T-cell (primary cell): ENCODE measurements around the gene CCDC127. TPM values are rescaled to one million over a fixed set of nuclear protein-coding genes. Genes with fewer than 3 reads are reported as not detected.

Experiments
- ATAC-seq, 4 experiments: fragments of 200-7000 bp in 3 of 4; fragments of 150-1000 bp in 1 of 4; cut with Tn5 transposase; replicated peaks in 1 of 4; 1 replicate in 3 of 4; 2 replicates in 1 of 4; pipeline ENCODE4 v1.10.0; 2021; ENCODE audit warnings: moderate library complexity in 3 of 4, mild to moderate bottlenecking in 2 of 4, moderate number of reproducible peaks in 1 of 4
- CTCF ChIA-PET, 2 donors: fragments of 300-600 bp; sonication (Branson Sonifier 250); formaldehyde crosslinking; loops; one replicate each; lab custom pipeline; 2022; ENCODE audit warnings: antibody characterized with exemption in 2 of 2; lab: Charles Lee
- POLR2A ChIA-PET, 2 donors: fragments of 300-600 bp; sonication (Branson Sonifier 250); formaldehyde crosslinking; loops; one replicate each; lab custom pipeline; 2022; ENCODE audit warnings: antibody characterized with exemption in 2 of 2; lab: Charles Lee
- DNase-seq, 35 experiments: peaks; one replicate each; pipeline versions ENCODE4 v3.0.0 to v3.0.0-alpha.2; 2013 to 2023
- H3K27ac ChIP-seq: one replicate; pipeline ENCODE4 v1.5.1; 2013; ENCODE audit warnings: low read length
- H3K27me3 ChIP-seq, 2 experiments: replicated peaks in 1 of 2; 1 replicate in 1 of 2; 2 replicates in 1 of 2; pipeline versions ENCODE4 v1.6.1 to v1.7.0; 2013; ENCODE audit warnings: low read length in 1 of 2, mixed read lengths in 1 of 2; ENCODE audit not compliant: control insufficient read depth in 2 of 2, insufficient read depth in 2 of 2; ENCODE audit errors: extremely low read depth in 1 of 2
- H3K36me3 ChIP-seq, 2 donors: 1 replicate in 1 of 2; 2 replicates in 1 of 2; pipeline versions ENCODE4 v1.6.1 to v1.7.0; 2013; ENCODE audit warnings: low read length in 1 of 2; ENCODE audit not compliant: control insufficient read depth in 2 of 2, insufficient read depth in 1 of 2; ENCODE audit errors: extremely low read depth in 1 of 2
- H3K4me1 ChIP-seq, 2 experiments: 1 replicate in 1 of 2; 2 replicates in 1 of 2; pipeline versions ENCODE4 v1.6.1 to v1.7.0; 2013; ENCODE audit warnings: low read length in 2 of 2, mixed read lengths in 1 of 2; ENCODE audit not compliant: insufficient read depth in 2 of 2, control insufficient read depth in 1 of 2; ENCODE audit errors: extremely low read depth in 1 of 2
- H3K4me3 ChIP-seq, 2 donors: 1 replicate in 1 of 2; 2 replicates in 1 of 2; pipeline versions ENCODE4 v1.5.1 to v1.7.0; 2013; ENCODE audit warnings: mild to moderate bottlenecking in 2 of 2, low read length in 1 of 2, moderate library complexity in 1 of 2; ENCODE audit not compliant: control insufficient read depth in 1 of 2; ENCODE audit errors: extremely low read depth in 1 of 2
- H3K9me3 ChIP-seq: 2 replicates; pipeline ENCODE4 v1.7.0; 2013
- H3K27ac Mint-ChIP-seq, 2 donors: one replicate each; pipeline ENCODE4 v1.8.0; 2020 to 2021; ENCODE audit warnings: mild to moderate bottlenecking in 2 of 2, mixed read lengths in 2 of 2
- H3K27me3 Mint-ChIP-seq, 2 donors: one replicate each; pipeline ENCODE4 v1.8.0; 2021 to 2022; ENCODE audit warnings: mixed read lengths in 2 of 2
- H3K36me3 Mint-ChIP-seq: one replicate; pipeline ENCODE4 v1.8.0; 2021; ENCODE audit warnings: mixed read lengths
- H3K4me1 Mint-ChIP-seq, 3 donors: one replicate each; pipeline ENCODE4 v1.8.0; 2020 to 2022; ENCODE audit warnings: mixed read lengths in 3 of 3, mild to moderate bottlenecking in 1 of 3
- H3K4me3 Mint-ChIP-seq, 3 donors: one replicate each; pipeline ENCODE4 v1.8.0; 2020 to 2022; ENCODE audit warnings: mild to moderate bottlenecking in 3 of 3, mixed read lengths in 3 of 3, moderate library complexity in 3 of 3
- H3K9me3 Mint-ChIP-seq, 3 donors: one replicate each; pipeline ENCODE4 v1.8.0; 2020 to 2022; ENCODE audit warnings: mixed read lengths in 3 of 3
- WGBS: methylation state at CpG from one replicate; pipeline ENCODE4 v1.1.5; 2013; ENCODE audit warnings: missing lambda C conversion rate; ENCODE audit not compliant: insufficient coverage; 5-methylcytosine and 5-hydroxymethylcytosine counted together
- total RNA-seq, 35 experiments: library from RNA in 6 of 35; stranded (reverse) in 6 of 35; fragments of 120-200 nt in 1 of 35; gene quantifications; one replicate each; pipeline versions ENCODE4 v1.2.1 to v1.2.4 and lab custom pipeline; 2013 to 2026

The CCDC127 gene
- total RNA-seq, 5 donors from 2014 or later (not counting 1 experiment from before 2014, with no cell fraction given) = 2.5 to 9.8 (median 6.3) TPM

DNA sequence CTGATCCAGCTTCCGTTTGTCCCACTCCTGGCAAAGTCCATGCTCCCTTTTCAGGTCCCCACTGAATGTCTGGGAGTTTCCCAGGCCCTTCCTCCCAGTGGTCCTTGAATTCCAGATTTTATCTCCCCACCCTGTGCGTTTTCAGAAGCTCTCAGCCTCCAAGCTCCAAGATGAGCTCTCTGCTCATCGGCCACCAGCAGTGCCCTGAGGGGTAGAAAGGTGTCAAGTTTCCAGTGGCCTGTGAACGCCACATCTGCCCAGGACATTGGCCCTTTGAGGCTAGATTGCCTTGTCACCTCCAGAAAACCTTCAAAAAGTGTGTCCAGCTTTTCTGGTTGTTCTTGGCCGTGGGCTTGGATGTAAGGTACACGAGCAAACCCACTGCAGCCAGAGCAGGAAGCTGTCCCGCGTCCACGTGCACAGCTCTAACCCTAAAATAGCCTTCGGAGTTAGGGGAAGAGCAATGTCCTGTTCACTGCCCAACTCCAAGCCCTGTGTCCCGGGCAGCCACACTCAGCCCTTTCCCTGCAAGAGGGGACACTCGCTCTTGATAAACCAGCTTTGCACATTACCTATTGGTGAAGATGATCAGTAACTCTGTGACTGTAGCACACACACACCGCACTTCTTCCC lies 37.6 kb downstream of the CCDC127 start:
- Histone ChIP-seq H3K9me3 (no peaks in the 10 kb centered on the region), H3K27ac (no peak overlapping the region), H3K36me3 (no peaks in the 10 kb centered on the region), H3K4me1 (no peaks in the 10 kb centered on the region), H3K4me3 (no peak overlapping the region), H3K27me3 (peaks cover 0 to 21% of the 10 kb centered on the region in 2 experiments)
- ATAC-seq (no peak), DNase-seq (no peak)
- ChIA-PET CTCF (no interaction called here), POLR2A (no interaction called here)
- Mint-ChIP-seq H3K36me3 (no peaks in the 10 kb centered on the region), H3K4me3 (no peak overlapping the region), H3K9me3 (no peaks in the 10 kb centered on the region), H3K27ac (no peak overlapping the region), H3K27me3 (peaks cover 6 to 20% of the 10 kb centered on the region in 2 donors), H3K4me1 (no peaks in the 10 kb centered on the region)
- WGBS = 86% methylated on average over 9 of the region's 13 CpGs

GRCh38 chr5:179401-179800 lies 38.6 kb downstream of the CCDC127 start:
- H3K4me1 ChIP-seq = no peaks in the 10 kb centered on the region
- ChIA-PET CTCF (no interaction called here), POLR2A (no interaction called here)
- 84% methylated on average over 8 of the region's 9 CpGs for WGBS
- Mint-ChIP-seq H3K4me3 (no peak overlapping the region), H3K36me3 (no peaks in the 10 kb centered on the region), H3K4me1 (no peaks in the 10 kb centered on the region), H3K27me3 (peaks cover 6 to 19% of the 10 kb centered on the region in 2 donors), H3K9me3 (no peaks in the 10 kb centered on the region), H3K27ac (no peak overlapping the region)
- H3K9me3 ChIP-seq = no peaks in the 10 kb centered on the region
- DNase-seq = no peak
- ATAC-seq = no peak
- peaks cover 0 to 25% of the 10 kb centered on the region in 2 experiments for H3K27me3 ChIP-seq
- H3K27ac ChIP-seq = no peak overlapping the region
- H3K36me3 ChIP-seq = no peaks in the 10 kb centered on the region
- H3K4me3 ChIP-seq = no peak overlapping the region

GRCh38 chr5:178110-178509 lies 39.8 kb downstream of the CCDC127 start:
- Mint-ChIP-seq H3K36me3 (no peaks in the 10 kb centered on the region), H3K27me3 (peaks cover 10 to 27% of the 10 kb centered on the region in 2 donors), H3K9me3 (no peaks in the 10 kb centered on the region), H3K4me1 (no peaks in the 10 kb centered on the region), H3K4me3 (no peak overlapping the region), H3K27ac (no peak overlapping the region)
- CTCF ChIA-PET = no interaction called here
- Histone ChIP-seq H3K27ac (no peak overlapping the region), H3K36me3 (no peaks in the 10 kb centered on the region), H3K27me3 (peaks cover 0 to 30% of the 10 kb centered on the region in 2 experiments), H3K4me3 (no peak overlapping the region), H3K9me3 (no peaks in the 10 kb centered on the region), H3K4me1 (no peaks in the 10 kb centered on the region)
- DNase-seq (no peak), ATAC-seq (no peak)
- POLR2A ChIA-PET = no interaction called here
- 81% methylated on average over 2 of the region's 5 CpGs for WGBS

DNA sequence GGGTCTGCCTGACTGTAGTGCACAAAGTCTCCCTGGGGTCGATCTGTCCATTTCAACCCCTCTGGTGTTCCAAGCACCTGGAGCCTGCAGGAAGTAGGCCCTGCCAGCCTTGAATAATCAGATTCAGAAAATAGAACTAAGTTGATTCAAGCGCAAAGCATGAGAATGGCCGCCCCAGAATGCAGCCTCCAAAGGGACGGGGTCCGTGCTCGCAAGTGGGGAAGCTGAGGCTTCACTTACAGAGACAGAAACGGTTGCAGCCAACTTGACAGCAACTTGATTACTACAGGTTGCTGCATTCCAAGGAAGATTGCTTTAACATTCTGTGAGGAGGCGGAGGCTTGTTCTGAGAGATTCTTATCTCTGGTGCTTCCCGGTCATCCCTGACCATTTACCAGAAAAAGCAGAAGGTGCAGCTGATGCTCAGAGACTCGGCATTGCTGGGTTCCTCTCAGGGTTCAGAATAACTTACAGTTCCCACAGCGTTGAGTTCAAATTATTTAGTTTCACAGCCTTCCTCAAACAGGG lies 41.6 kb downstream of the CCDC127 start:
- H3K36me3 ChIP-seq = no peaks in the 10 kb centered on the region
- Mint-ChIP-seq H3K27me3 (peaks cover 7 to 24% of the 10 kb centered on the region in 2 donors), H3K4me3 (no peak overlapping the region), H3K36me3 (no peaks in the 10 kb centered on the region), H3K27ac (no peak overlapping the region), H3K4me1 (no peaks in the 10 kb centered on the region), H3K9me3 (no peaks in the 10 kb centered on the region)
- DNase-seq (no peak), ATAC-seq (no peak)
- no peak overlapping the region for H3K27ac ChIP-seq
- H3K27me3 ChIP-seq = peaks cover 0 to 32% of the 10 kb centered on the region in 2 experiments
- H3K4me3 ChIP-seq = no peak overlapping the region
- no peaks in the 10 kb centered on the region for H3K9me3 ChIP-seq
- ChIA-PET CTCF (no interaction called here), POLR2A (no interaction called here)
- 86% methylated on average over 10 of the region's 11 CpGs for WGBS
- no peaks in the 10 kb centered on the region for H3K4me1 ChIP-seq

DNA sequence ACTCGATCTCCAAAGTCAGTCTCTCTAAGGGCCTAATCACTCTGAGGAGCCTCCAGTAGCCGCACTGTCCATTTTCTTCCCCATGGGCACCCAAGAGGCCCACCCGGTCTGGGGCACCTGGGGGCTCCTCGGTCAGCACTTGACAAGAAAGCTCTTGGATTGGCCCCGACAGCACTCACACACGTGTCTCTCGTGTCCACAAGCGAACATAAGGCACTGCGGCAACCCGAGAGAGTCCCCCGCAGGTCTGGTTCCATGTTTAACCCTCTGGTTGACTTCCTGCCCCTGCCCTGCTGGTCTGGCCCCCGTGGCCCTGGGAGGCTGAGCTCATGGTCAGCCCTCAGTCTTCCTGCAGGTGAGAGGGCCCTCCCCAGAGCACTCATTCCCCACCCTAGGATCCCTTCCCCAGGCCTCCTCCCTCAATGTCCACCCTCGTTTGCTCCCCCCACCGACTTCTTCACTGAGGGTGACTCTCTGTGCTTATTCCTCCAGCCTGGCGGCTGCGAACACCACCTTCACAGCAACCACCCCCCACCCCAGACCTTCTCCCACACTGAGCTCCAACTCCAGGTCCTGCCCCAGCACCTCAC lies 43.0 kb downstream of the CCDC127 start:
- no peaks in the 10 kb centered on the region for H3K36me3 Mint-ChIP-seq
- H3K9me3 Mint-ChIP-seq = no peaks in the 10 kb centered on the region
- Histone ChIP-seq H3K36me3 (no peaks in the 10 kb centered on the region), H3K4me3 (no peak overlapping the region), H3K27me3 (peaks cover 0 to 28% of the 10 kb centered on the region in 2 experiments), H3K9me3 (no peaks in the 10 kb centered on the region), H3K27ac (no peak overlapping the region), H3K4me1 (no peaks in the 10 kb centered on the region)
- CTCF ChIA-PET = no interaction called here
- 76% methylated on average over 16 of the region's 16 CpGs for WGBS
- peaks cover 4 to 18% of the 10 kb centered on the region in 2 donors for H3K27me3 Mint-ChIP-seq
- H3K4me1 Mint-ChIP-seq = no peaks in the 10 kb centered on the region
- DNase-seq = no peak
- no peak for ATAC-seq
- H3K27ac Mint-ChIP-seq = no peak overlapping the region
- POLR2A ChIA-PET = no interaction called here
- H3K4me3 Mint-ChIP-seq = no peak overlapping the region

DNA sequence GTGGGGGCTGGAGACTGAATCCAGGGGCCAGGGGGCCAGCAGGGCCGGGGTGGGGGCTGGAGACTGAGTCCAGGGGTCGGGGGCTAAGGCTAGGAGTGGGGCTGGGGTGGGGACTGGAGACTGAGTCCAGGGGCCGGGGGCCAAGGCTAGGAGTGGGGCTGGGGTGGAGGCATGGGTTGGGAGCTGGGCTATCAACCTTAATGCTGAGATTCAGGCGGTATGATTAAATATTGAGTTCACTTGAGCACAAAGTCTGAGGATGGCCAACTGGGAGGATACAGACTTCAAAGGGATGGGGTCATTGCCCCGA lies 43.7 kb downstream of the CCDC127 start:
- Mint-ChIP-seq H3K4me3 (no peak overlapping the region), H3K36me3 (no peaks in the 10 kb centered on the region), H3K27me3 (peaks cover 4 to 15% of the 10 kb centered on the region in 2 donors), H3K9me3 (no peaks in the 10 kb centered on the region), H3K27ac (no peak overlapping the region), H3K4me1 (no peaks in the 10 kb centered on the region)
- Histone ChIP-seq H3K4me3 (no peak overlapping the region), H3K4me1 (no peaks in the 10 kb centered on the region), H3K27ac (no peak overlapping the region), H3K36me3 (no peaks in the 10 kb centered on the region), H3K27me3 (peaks cover 0 to 30% of the 10 kb centered on the region in 2 experiments), H3K9me3 (no peaks in the 10 kb centered on the region)
- ChIA-PET CTCF (no interaction called here), POLR2A (no interaction called here)
- ATAC-seq = no peak
- DNase-seq = no peak
- WGBS = 73% methylated on average over 4 of the region's 5 CpGs
